GM12878 (cell line): ENCODE data around the gene ANKRD55. TPM values are rescaled to one million over a fixed set of nuclear protein-coding genes. Genes with fewer than 3 reads are reported as not detected.

ENCODE experiments used
- CBX3 ChIP-seq: fragments of 200-600 bp; sonication (generic); IDR thresholded peaks from 2 replicates; pipeline ENCODE4 v1.6.1; 2016; ENCODE audit warnings: low read depth, borderline replicate concordance
- CUX1 ChIP-seq: IDR thresholded peaks from 2 replicates; pipeline ENCODE4 v1.6.1; 2012; ENCODE audit warnings: improper control_type of control experiment, low read depth, low read length; ENCODE audit not compliant: insufficient replicate concordance
- GATAD2B ChIP-seq: fragments of 450-650 bp; conservative IDR thresholded peaks from 2 replicates; pipeline ENCODE4 v1.6.1; 2017; ENCODE audit warnings: low read depth, mild to moderate bottlenecking, moderate library complexity
- POLR2AphosphoS5 ChIP-seq: IDR thresholded peaks from 2 replicates; pipeline ENCODE4 v1.6.1; 2011; ENCODE audit warnings: mild to moderate bottlenecking, low read length, inconsistent platforms
- RAD21 ChIP-seq: IDR thresholded peaks from 2 replicates; pipeline ENCODE4 v1.6.1; 2011; ENCODE audit warnings: mild to moderate bottlenecking, low read depth, low read length, moderate library complexity; ENCODE audit not compliant: insufficient read depth
- SMC3 ChIP-seq: IDR thresholded peaks from 2 replicates; pipeline ENCODE4 v1.6.1; 2011; ENCODE audit warnings: low read length, improper control_type of control experiment, borderline replicate concordance
- SREBF1 ChIP-seq: IDR thresholded peaks from 2 replicates; pipeline ENCODE4 v1.6.1; 2012; ENCODE audit warnings: mild to moderate bottlenecking, low read length
- polyA plus RNA-seq, 11 experiments: library from polyadenylated mRNA; depleted of rRNA in 4 of 11; unstranded in 6 of 11; stranded (reverse) in 5 of 11; fragments of >200 nt; fragmentation: Nextera tagmentation in 4 of 11; fragmentation: Illumina TruSeq in 1 of 11; extraction: Ambion mirVana in 4 of 11; extraction: Trizol in 1 of 11; gene quantifications; 1 replicate in 1 of 11; 2 replicates in 10 of 11; pipeline versions ENCODE4 v1.2.1 to v1.2.3, GENCODE V29; 2011 to 2016; ENCODE audit warnings: inconsistent platforms in 2 of 11, missing spikeins in 2 of 11, low read depth in 1 of 11
- total RNA-seq, 4 experiments: library from RNA; depleted of rRNA in 3 of 4; stranded (reverse); fragments of >200 nt in 3 of 4; fragmentation: Illumina TruSeq in 1 of 4; extraction: Trizol in 1 of 4; gene quantifications; 2 replicates each; pipeline versions ENCODE4 v1.2.1 to v1.2.3, GENCODE V29; 2013 to 2021

ANKRD55 gene
- total and polyA plus RNA-seq, 10 of the 15 experiments (the other 5 are each of a cell fraction or from before 2014, with no cell fraction given), result 0.04 TPM; not detected in 9

DNA sequence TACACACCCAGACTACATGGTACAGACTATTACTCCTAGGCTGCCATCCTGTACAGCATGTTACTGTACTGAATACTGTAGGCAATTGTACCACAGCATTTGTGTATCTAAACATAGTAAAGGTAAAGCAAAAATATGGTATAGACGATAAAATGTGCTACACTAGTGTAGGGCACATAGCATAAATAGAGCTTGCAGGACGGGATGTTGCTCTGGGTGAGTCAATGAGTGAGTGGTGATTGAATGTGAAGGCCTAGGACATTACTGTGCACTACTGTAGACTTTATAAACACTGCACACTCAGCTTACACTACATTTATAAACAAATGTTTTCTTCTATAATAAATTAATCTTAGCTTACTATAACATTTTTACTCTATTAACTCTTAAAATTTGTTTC lies 25.6 kb downstream of the ANKRD55 start (continued):
- TF ChIP-seq CUX1 (no peak), SMC3 (no peak), CBX3 (no peak), RAD21 (no peak), SREBF1 (no peak), POLR2AphosphoS5 (no peak), GATAD2B (no peak)
- TF ChIP-seq, all 136 proteins: peak for 0
